ENCODE measurements around the gene TKFC.

The TKFC gene

GRCh38 chr11:61332797-61333549 is at the start of gene TKFC, which contains the start of gene DDB1:
Gene TKFC, plus strand, starts transcription at chr11:61333228. Its CDS starts 1,501 bp downstream, at chr11:61334729.
Gene DDB1, minus strand, starts transcription at chr11:61333105. Its CDS starts 137 bp downstream, at chr11:61332968.
- DNase-seq = peak; percentile 99

- no peak for DNase-seq
These were observed 49.4 kb upstream of the TKFC start for GRCh38 chr11:61283613-61284012.

GRCh38 chr11:61287338-61287977 is 45.6 kb upstream of the TKFC start:
- DNase-seq = no peak

GRCh38 chr11:61290905-61291690 is 41.9 kb upstream of the TKFC start:
- no peak for DNase-seq

GRCh38 chr11:61292356-61292755 is 40.7 kb upstream of the TKFC start:
- no peak for DNase-seq

- peak; percentile 39 for DNase-seq
These were observed 38.9 kb upstream of the TKFC start for GRCh38 chr11:61293867-61294716.

- peak; percentile 83 for DNase-seq
These were observed 38.1 kb upstream of the TKFC start, which contains the start of gene VWCE for GRCh38 chr11:61294717-61295595. Gene VWCE, minus strand, starts transcription at chr11:61295316. Its CDS starts 279 bp downstream, at chr11:61295037.

- no peak for DNase-seq
These were observed 37.5 kb upstream of the TKFC start for GRCh38 chr11:61295596-61295926.

- DNase-seq = no peak
These were observed 35.7 kb upstream of the TKFC start for GRCh38 chr11:61297341-61297740.

- DNase-seq = no peak
These were observed 35.3 kb upstream of the TKFC start for GRCh38 chr11:61297746-61298145.

- DNase-seq = no peak
These were observed 34.3 kb upstream of the TKFC start for GRCh38 chr11:61298663-61299244.

- DNase-seq = no peak
These were observed 30.5 kb upstream of the TKFC start for GRCh38 chr11:61302550-61302949.

GRCh38 chr11:61303725-61304124 is 29.3 kb upstream of the TKFC start:
- no peak for DNase-seq

- no peak for DNase-seq
These were observed 27.6 kb upstream of the TKFC start for GRCh38 chr11:61305417-61305816.

GRCh38 chr11:61306221-61306620 is 26.8 kb upstream of the TKFC start:
- DNase-seq = no peak

GRCh38 chr11:61307354-61307753 is 25.7 kb upstream of the TKFC start:
- no peak for DNase-seq

- DNase-seq = no peak
These were observed 23.9 kb upstream of the TKFC start for GRCh38 chr11:61309141-61309540.

- DNase-seq = peak; percentile 30
These were observed 23.3 kb upstream of the TKFC start for GRCh38 chr11:61309739-61310138.

- DNase-seq = no peak
These were observed 22.3 kb upstream of the TKFC start for GRCh38 chr11:61310749-61311148.

- no peak for DNase-seq
These were observed 17.8 kb upstream of the TKFC start for GRCh38 chr11:61315260-61315659.
